GM21447 (cell line): ENCODE data around the gene LRRC1.

Source experiments
- ATAC-seq: cut with Tn5 transposase; IDR thresholded peaks from one replicate; pipeline ENCODE4 v1.9.1; 2021; ENCODE audit not compliant: unreplicated experiment

The LRRC1 gene

DNA sequence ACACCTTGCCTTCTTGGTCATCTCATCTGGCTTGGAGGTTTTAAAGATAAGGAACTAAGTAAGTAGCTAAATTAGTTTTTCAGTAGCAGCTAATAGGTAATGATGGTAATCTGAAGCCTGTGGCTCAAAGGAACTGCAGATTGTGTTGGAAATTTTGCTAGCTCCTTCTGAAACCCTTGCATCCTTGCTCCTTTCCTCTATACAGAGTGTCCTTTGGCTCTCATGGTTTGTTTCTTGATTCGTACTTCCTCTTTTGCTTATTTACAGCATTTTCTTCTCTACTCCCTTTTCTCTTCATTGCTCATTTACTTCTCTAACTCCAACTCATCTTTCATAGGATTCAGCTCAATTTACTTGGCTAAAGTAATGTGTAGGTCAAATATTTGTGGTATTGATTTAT, 19.0 kb downstream of the LRRC1 start:
- ATAC-seq: no peak

DNA sequence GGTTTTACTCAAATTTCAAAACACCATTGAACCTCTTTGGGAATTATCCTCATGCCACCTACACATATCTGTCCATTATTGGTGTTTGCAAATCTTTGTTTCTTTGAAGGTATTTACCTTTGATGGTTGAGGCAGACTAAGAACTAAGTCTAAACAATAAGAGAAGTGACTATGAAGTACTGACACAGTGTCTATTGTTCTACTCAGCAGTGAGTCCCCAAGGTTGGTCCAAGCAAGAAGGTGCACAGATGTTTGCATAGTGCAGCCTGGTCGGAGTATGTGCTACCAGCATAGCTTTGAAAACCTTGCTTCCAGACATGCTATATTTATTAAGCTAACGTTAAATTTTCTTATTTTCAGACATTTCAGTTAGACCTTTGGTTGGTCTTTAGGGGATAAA, 19.5 kb downstream of the LRRC1 start:
- ATAC-seq: no peak

DNA sequence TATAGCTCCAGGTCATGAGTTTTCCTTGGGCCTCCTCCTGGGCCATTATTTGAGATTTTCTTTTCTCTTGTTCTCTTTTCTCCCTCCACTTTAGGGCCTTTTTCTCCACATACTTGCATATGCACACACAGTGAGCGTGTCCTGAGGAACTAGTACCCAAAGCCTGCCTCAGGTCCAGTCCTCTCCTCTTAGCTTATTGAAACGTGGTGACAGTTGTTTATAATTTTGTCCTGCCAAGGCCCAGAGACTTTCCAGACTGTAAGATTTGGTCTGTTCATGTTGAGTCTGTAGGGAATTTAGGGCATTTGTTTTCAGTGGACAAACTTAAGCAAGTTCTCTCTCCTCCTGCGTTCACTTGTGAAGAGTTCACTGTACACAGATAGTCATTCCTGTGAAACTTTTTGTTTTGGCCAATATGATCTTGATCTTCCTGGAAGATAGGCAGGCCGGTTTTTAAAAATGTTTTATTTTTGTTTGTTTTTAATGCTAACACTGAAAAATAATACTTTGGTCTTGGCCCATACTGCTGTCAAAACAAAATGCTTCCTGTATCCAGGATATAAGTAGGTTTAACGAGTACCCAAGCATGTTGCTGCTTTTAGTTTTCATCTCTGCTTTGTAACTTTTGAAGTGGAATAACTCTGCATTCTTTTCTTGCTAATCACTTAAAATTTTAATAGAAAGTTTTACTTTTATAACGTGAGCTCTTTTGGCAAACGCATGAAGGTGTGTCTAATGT, 20.7 kb downstream of the LRRC1 start:
- ATAC-seq: no peak

GRCh38 chr6:53818858-53819609, 24.2 kb downstream of the LRRC1 start:
- ATAC-seq: no peak

GRCh38 chr6:53822401-53823125, 27.8 kb downstream of the LRRC1 start:
- no peak for ATAC-seq

GRCh38 chr6:53824714-53825113, 29.9 kb downstream of the LRRC1 start:
- ATAC-seq: no peak

- ATAC-seq: no peak
These were observed 30.9 kb downstream of the LRRC1 start for GRCh38 chr6:53825532-53826321.

- no peak for ATAC-seq
These were observed 32.7 kb downstream of the LRRC1 start for GRCh38 chr6:53827531-53827930.

DNA sequence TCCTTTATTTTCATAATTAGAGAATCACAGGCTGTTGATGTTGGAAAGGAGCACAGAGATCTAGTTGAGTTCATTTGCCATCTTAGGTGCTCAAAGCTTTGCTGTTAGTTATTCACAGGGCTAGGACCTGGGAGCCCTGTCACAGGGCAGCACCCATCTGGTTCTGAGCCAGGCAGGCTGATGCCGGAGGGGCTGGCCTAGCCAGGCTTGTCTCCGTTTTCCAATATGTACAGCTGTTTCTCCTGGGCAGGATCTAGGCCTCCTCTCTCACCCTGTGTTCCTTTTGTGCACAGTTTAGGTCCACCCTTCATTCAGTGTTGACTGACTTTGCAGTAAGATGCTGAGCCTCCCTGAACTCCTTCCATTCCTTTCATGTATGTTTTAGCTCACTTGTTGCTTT, 33.4 kb downstream of the LRRC1 start:
- no peak for ATAC-seq

DNA sequence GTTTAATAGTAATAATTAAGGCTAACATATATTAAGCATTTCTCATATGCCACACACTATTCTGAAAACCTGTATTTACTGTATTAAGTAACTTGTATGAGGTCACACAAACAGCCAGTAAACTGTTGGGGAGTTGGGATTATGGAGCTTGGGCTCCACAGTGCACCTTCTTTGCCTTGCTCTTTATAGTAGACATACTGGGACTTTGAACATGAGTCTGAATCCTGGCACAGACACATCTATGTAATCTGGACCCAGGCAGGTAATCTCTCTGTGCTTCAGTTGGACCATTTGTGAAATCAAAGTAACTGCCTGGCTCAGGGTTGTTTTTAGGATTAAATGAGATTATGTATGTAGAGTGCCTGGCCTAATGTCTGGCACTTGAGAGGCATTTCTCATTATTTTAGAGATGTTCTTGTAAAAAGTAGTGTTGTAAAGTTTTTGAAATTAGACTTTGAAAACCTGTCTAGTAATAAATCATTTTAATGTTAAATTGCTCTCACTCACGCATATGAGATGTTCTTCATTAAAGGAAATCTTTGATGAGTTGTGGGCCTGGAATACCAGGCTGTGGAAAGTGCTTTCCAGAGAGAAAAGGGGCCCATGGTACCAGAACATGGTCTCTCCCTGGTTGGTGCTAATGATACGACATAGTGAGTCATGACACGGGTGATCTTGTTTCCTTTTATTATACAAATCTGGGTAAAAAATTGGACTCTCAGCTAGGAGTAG, 34.3 kb downstream of the LRRC1 start:
- ATAC-seq: no peak

DNA sequence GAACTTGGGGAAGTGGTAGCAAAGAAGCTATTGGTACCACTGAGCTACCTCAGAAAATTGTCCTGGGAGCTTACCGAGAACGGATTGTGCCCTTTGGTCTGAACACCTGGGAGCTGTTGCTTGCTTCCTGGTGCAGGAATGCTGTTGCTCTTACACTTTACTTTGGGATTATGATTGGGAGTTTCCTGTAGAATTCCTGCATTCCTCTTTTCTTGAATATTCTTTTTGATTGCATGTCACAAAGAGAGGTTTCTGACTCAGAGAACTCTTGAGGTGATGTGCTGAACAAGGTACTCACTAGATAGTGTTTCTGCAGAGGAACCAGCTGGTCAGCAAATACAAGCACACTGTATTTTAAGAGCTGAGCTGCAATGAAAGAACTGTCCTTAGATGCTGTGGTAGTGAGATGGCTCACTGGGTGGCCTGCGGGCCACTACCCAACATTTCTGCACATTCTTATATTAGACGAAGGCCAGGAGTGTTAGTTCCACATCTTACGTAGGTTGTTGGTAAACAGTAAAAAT, 35.0 kb downstream of the LRRC1 start:
- ATAC-seq: no peak

GRCh38 chr6:53830366-53830765, 35.6 kb downstream of the LRRC1 start:
- ATAC-seq: no peak

- no peak for ATAC-seq
These were observed 36.5 kb downstream of the LRRC1 start for GRCh38 chr6:53831081-53831869.

DNA sequence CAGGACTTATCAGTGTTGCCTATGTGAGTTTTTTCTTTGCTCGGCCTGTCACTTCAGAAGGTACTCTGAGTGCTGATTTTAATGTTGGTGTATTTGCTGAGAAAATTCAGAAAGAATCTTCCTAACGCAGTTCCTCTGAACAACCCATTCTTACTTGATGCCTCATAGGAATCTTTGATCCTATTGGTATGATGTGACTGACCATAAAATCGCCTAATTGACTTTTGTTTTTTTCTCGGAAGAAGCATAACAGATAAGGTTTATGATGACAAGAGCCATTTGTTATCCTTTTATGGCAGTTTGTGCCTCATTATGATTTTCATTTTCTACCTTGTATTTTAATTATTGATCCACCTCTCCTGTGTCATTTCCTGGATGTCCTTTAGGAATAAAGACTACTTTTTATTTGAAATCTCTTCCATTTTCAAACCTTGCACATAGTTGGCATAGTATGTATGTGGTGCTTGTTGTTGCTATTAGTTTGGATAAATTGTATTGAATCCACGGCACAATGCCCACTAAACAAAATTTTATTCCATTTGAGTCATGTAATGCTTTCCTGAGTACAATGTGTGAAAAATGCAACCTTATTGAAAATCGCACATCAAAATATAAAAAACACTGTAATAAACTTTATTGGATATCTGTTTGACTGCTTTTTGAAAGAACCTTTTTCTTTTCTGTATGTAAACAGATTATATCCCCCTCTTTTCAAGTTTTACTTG, 37.3 kb downstream of the LRRC1 start:
- no peak for ATAC-seq

DNA sequence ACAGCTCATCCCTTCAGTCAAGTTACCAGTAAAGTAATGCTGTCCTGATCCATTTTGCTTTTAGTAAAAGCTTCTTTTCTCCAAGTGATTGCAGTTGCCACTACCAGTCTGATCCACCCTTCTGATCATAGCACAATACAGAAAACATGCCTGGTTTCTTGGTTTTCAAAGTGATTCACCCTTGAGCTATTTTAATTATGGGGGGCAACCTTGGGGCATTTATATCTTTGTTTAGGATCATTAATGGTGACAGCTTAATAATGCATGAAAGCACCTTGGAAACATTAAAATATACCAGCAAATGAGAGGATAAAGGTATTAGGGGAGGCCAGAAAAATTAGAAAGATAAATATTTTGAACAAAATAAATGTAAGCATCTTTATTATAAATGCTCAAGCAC, 38.4 kb downstream of the LRRC1 start:
- ATAC-seq: no peak

DNA sequence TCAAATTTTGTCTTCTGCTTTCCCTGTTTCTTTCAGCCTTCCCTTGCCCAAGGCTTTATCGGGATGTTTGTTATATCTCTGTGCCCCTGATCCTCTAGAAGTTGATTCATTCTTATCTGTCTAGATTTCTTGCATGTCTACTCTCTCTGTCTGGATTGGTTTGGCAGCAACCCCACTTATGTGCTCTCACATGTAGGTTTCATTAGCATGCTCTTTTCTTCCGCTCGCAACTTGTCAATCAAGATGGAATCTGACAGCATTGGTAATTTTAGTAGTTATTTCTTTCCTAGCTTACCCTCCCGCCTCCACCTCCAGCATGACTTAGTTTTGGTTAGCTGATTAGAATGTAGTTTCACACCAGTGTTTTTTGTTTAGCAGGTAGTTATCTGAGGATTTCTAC, 39.3 kb downstream of the LRRC1 start:
- ATAC-seq: no peak

GRCh38 chr6:53837865-53838769, 43.3 kb downstream of the LRRC1 start:
- no peak for ATAC-seq

DNA sequence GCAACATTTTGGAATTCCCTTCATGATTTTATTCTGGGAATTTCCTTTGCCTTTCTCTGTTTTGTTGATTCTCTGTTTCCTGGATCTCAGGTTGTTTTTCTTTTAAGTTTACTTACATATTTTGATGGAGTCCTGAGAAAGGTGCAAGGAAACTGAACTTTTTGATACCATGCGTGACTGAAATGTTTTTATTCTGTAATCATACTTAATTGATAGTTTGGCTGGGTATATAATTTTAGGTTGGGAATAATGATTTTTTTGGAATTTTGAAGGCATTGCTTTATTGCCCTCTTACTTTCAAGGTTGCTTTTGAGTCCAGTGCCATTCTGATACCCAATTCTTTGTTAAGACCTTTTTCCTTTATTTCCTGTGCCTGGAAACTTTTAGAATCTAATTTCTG, 45.2 kb downstream of the LRRC1 start:
- ATAC-seq: no peak
